Pancreas (tissue), 10 donors: Measurements from ENCODE around the gene ZNF211. TPM values are rescaled to one million over a fixed set of nuclear protein-coding genes. Genes with fewer than 3 reads are reported as not detected.

Experiments
- ATAC-seq, 4 donors: fragments of 200-7000 bp; cut with Tn5 transposase; one replicate each; pipeline versions ENCODE4 v1.8.0 to v1.9.1; 2020; ENCODE audit warnings: mild to moderate bottlenecking in 4 of 4, moderate library complexity in 4 of 4
- DNase-seq, 6 donors: peaks; one replicate each; pipeline ENCODE4 v3.0.0-alpha.2; 2020
- FAIRE-seq: peaks from 2 replicates; lab custom pipeline; 2012; peaks lifted over from hg19 to GRCh38; lab: Jason Lieb, UNC
- H3K27ac ChIP-seq, 4 donors: fragments of 200-600 bp; sonication (generic); 1 replicate in 3 of 4; 2 replicates in 1 of 4; pipeline versions ENCODE4 v1.5.0 to v1.8.0; 2020
- H3K27me3 ChIP-seq, 4 donors: fragments of 200-600 bp; one replicate each; pipeline ENCODE4 v1.8.0; 2021
- H3K36me3 ChIP-seq, 3 donors: fragments of 200-600 bp; sonication (generic) in 1 of 3; one replicate each; pipeline versions ENCODE4 v1.5.0 to v1.8.0; 2020 to 2021
- H3K4me1 ChIP-seq, 3 donors: fragments of 200-600 bp; one replicate each; pipeline ENCODE4 v1.8.0; 2021
- H3K4me3 ChIP-seq, 4 donors: fragments of 200-600 bp; sonication (generic) in 2 of 4; one replicate each; pipeline versions ENCODE4 v1.5.0 to v1.8.0; 2020 to 2021
- H3K9me3 ChIP-seq, 4 donors: fragments of 200-600 bp; one replicate each; pipeline ENCODE4 v1.8.0; 2021
- WGBS, 2 donors: extraction: QIAGEN DNeasy Blood & Tissue Kit; methylation state at CpG; one replicate each; pipeline ENCODE4 v1.1.7; 2013; 5-methylcytosine and 5-hydroxymethylcytosine counted together
- intact Hi-C, 3 donors: fragments of 100-400 bp; cut with DNase I; formaldehyde crosslinking; loops; one replicate each; pipeline versions ENCODE4 v1.11.1 to v1.14.2; 2022
- polyA plus RNA-seq, 2 donors: library from polyadenylated mRNA; stranded (reverse); fragments of 200-250 nt; gene quantifications; one replicate each; pipeline ENCODE4 v1.2.3, GENCODE V29; 2013
- total RNA-seq, 6 donors: library from RNA; stranded (reverse); fragmentation: NEBNext Ultra II Directional in 4 of 6; extraction: Animal tissue kit (Norgen Biotek cat#: 25700) in 4 of 6; gene quantifications; one replicate each; pipeline versions ENCODE4 v1.2.1 to v1.2.4, GENCODE V29; 2021 to 2023
- TF ChIP-seq, protein P1 (sequence below), 4 donors: fragments of 200-600 bp; sonication (generic) in 3 of 4; IDR thresholded peaks; one replicate each; pipeline versions ENCODE4 v1.5.0 to v1.8.0; 2021; ENCODE audit warnings: antibody characterized with exemption in 4 of 4
- donor health status: healthy with polysubstance abuse.
- donor health status: DM: no; HTN: no; CAD: no; lungs with moderate emphysema.
- donor health status: DM: no; HTN: no; CAD: no.
- donor health status: control.
- donor health status: control.
- donor health status: Bipolar disorder and iron deficiency.
- donor health status: DM: yes; HTN: yes; CAD: no.
- donor health status: DM: no; HTN: no; CAD: no.
- donor health status: DM: no; HTN: no; CAD: no.
- donor health status: DM: yes; HTN: yes; CAD: no.

Gene ZNF211
- total and polyA plus RNA-seq, 8 donors = 2.1 to 14.3 (median 4.7) TPM

DNA sequence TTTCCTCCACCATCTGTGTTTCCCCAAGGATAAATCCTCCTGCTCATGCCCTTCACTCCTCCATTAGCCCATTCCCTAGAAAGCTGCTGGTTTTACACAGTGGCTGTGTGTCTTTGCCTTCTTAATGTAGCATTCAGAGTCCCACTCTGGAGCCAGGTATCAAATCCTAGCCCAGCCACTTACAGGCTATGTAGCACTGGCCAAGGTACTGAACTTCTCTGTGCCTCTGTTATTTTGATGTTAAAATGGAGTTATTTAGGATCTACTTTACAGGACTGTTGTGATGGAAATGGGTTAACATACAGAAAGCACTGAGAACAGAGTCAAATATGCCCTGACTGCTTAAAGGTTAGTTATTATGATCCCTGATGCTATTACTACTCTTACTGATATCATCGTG, 34.3 kb downstream of the ZNF211 start:
- Histone ChIP-seq H3K9me3 (no peaks in the 10 kb centered on the region), H3K36me3 (no peaks in the 10 kb centered on the region), H3K4me1 (no peaks in the 10 kb centered on the region), H3K27me3 (peaks cover 0 to under 1% (median 0%) of the 10 kb centered on the region in 4 donors), H3K27ac (no peak overlapping the region), H3K4me3 (no peak overlapping the region)
- TF ChIP-seq, protein P1, sequence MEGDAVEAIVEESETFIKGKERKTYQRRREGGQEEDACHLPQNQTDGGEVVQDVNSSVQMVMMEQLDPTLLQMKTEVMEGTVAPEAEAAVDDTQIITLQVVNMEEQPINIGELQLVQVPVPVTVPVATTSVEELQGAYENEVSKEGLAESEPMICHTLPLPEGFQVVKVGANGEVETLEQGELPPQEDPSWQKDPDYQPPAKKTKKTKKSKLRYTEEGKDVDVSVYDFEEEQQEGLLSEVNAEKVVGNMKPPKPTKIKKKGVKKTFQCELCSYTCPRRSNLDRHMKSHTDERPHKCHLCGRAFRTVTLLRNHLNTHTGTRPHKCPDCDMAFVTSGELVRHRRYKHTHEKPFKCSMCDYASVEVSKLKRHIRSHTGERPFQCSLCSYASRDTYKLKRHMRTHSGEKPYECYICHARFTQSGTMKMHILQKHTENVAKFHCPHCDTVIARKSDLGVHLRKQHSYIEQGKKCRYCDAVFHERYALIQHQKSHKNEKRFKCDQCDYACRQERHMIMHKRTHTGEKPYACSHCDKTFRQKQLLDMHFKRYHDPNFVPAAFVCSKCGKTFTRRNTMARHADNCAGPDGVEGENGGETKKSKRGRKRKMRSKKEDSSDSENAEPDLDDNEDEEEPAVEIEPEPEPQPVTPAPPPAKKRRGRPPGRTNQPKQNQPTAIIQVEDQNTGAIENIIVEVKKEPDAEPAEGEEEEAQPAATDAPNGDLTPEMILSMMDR (IDR thresholded peaks at IDR 0.05) = no peak
- WGBS, 2 donors = 76 to 78% methylated on average over 1 of the region's 1 CpG
- ATAC-seq = no peak
- no peak for DNase-seq
- no peak for FAIRE-seq
- intact Hi-C loops = no loop called here

DNA sequence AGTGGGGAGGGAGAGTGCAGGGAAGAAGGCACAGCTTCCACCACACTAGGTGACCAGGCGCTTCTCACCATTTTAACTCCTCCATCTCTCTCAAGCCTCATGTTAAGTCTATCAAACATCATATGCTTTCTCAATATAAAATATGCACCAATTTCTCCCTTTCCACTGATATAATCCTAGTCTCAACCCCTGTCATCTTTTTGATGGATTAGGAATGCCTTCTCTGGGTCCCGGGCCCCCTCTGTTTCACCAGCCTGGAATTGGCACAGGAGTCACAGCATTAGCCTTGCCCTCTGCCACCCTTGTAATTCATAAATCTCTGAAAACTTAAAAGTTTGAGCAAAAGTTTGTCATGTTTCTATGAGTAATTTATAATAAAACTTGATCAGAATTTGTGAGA, 35.7 kb downstream of the ZNF211 start, which contains the start of gene ZSCAN4:
Gene ZSCAN4 (plus strand): TSS at position 301 of the 400 bp plus-strand sequence. CDS start 7,211 bp downstream, outside the sequence.
- Histone ChIP-seq H3K4me3 (no peak within 1 kb of the TSS), H3K9me3 (no peaks in the 10 kb centered on the region), H3K4me1 (no peaks in the 10 kb centered on the region), H3K27ac (no peak within 1 kb of the TSS), H3K27me3 (no peaks in the 10 kb centered on the region), H3K36me3 (no peaks in the 10 kb centered on the region)
- FAIRE-seq = no peak
- no peak for ATAC-seq
- no peak for DNase-seq
- WGBS, 2 donors = 68 to 78% methylated on average over 2 of the region's 2 CpGs
- TF ChIP-seq, protein P1 (IDR thresholded peaks at IDR 0.05) = no peak
- intact Hi-C loops = no loop called here

DNA sequence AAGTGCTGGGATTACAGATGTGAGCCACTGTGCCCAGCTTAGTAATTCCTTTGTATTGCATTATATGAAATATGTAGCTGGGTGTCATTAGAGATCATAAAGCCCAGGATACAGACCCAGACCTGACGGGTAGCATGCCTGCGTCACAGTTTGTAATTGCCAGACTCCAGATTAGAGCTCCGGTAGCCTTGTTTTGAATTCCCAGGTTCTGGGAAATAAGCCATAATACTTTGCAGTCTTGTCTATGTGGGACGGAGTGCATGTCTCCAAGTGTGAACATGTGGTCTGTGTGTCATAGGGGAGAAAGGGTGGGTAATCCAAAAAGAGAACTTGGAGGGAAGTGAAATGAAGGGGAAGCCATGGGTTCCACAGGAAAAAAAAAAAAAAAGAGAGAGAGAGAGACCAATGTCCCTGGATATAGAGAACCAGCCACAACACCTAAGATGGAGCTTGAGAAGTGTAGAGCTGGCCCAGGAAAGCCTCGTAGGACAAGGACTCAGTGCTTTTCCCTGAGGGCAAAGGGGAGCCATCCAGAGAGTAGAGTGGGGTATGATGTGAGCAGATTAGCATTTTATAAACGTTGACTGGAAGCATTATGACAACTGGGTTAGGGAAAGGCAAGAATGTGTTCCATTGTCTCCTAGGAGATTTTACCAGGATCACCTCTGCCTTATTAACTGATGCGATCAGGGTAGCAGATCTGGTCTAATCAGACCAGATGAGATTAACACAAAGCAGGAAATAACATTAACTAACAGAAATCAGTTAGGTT, 38.3 kb downstream of the ZNF211 start:
- intact Hi-C loops = no loop called here
- ATAC-seq (no peak), DNase-seq (no peak), FAIRE-seq (no peak)
- TF ChIP-seq, protein P1 (IDR thresholded peaks at IDR 0.05) = no peak
- no peak overlapping the region for H3K4me3 ChIP-seq
- no peak overlapping the region for H3K27ac ChIP-seq
- no peaks in the 10 kb centered on the region for H3K9me3 ChIP-seq
- no peaks in the 10 kb centered on the region for H3K4me1 ChIP-seq
- whole genome bisulfite sequencing, 2 donors = 49 to 56% methylated on average over 7 of the region's 7 CpGs
- H3K36me3 ChIP-seq = no peaks in the 10 kb centered on the region
- H3K27me3 ChIP-seq = peaks cover 0 to 7% (median 0%) of the 10 kb centered on the region in 4 donors

DNA sequence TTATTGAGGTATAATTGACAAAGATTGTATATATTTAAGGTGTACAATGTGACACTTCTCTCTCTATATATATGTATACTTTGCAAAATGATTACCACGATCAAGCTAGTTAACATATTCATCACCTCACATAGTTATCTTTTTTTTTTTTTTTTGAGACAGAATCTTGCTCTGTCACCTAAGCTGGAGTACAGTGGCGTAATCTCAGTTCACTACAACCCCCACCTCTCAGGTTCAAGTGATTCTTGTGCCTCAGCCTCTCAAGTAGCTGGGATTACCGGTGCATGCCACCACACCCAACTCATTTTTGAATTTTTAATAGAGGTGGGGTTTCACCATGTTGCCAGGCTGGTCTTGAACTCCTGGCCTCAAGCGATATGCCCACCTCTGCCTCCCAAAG, 39.5 kb downstream of the ZNF211 start:
- H3K4me3 ChIP-seq = no peak overlapping the region
- H3K4me1 ChIP-seq = no peaks in the 10 kb centered on the region
- H3K9me3 ChIP-seq = no peaks in the 10 kb centered on the region
- peaks cover 0 to 7% (median 0%) of the 10 kb centered on the region in 4 donors for H3K27me3 ChIP-seq
- ATAC-seq (no peak), FAIRE-seq (no peak), DNase-seq (no peak)
- 63 to 68% methylated on average over 4 of the region's 4 CpGs for WGBS, 2 donors
- TF ChIP-seq, protein P1 (IDR thresholded peaks at IDR 0.05) = no peak
- H3K36me3 ChIP-seq = no peaks in the 10 kb centered on the region
- no peak overlapping the region for H3K27ac ChIP-seq
- intact Hi-C loops = no loop called here

DNA sequence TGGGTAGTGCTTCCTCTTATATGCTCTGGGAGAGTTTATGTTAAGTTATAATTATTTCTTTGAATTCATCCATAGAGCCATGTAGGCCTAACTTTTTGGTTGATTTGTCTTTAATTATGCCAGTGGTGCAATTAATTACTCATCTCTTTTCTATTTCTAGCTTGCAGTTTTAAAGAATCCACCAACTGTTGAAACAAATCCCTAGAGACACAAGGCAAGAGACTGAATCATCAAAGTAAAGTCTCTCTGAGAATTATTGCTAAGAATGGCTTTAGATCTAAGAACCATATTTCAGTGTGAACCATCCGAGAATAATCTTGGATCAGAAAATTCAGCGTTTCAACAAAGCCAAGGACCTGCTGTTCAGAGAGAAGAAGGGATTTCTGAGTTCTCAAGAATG, 42.9 kb downstream of the ZNF211 start:
- no peak for FAIRE-seq
- Histone ChIP-seq H3K4me1 (no peaks in the 10 kb centered on the region), H3K27ac (no peak overlapping the region), H3K27me3 (peaks cover 0 to 7% (median 0%) of the 10 kb centered on the region in 4 donors), H3K36me3 (no peaks in the 10 kb centered on the region), H3K9me3 (no peaks in the 10 kb centered on the region), H3K4me3 (no peak overlapping the region)
- TF ChIP-seq, protein P1 (IDR thresholded peaks at IDR 0.05) = no peak
- intact Hi-C loops = no loop called here
- DNase-seq = no peak
- no peak for ATAC-seq
- WGBS, 2 donors = 46 to 60% methylated on average over 2 of the region's 2 CpGs
